Neural progenitor cell (in vitro differentiated cells): ENCODE results near the gene FYN.

Experiments
- EZH2 ChIP-seq: fragments of 200-600 bp; sonication (generic); IDR thresholded peaks from 2 replicates; pipeline ENCODE4 v1.6.1; 2017; ENCODE audit warnings: antibody characterized with exemption, mild to moderate bottlenecking, moderate library complexity
- TF ChIP-seq, protein P1 (sequence below): fragments of 200-600 bp; sonication (generic); IDR thresholded peaks from 2 replicates; pipeline ENCODE4 v1.5.1; 2017; ENCODE audit warnings: antibody characterized with exemption, mild to moderate bottlenecking

DNA sequence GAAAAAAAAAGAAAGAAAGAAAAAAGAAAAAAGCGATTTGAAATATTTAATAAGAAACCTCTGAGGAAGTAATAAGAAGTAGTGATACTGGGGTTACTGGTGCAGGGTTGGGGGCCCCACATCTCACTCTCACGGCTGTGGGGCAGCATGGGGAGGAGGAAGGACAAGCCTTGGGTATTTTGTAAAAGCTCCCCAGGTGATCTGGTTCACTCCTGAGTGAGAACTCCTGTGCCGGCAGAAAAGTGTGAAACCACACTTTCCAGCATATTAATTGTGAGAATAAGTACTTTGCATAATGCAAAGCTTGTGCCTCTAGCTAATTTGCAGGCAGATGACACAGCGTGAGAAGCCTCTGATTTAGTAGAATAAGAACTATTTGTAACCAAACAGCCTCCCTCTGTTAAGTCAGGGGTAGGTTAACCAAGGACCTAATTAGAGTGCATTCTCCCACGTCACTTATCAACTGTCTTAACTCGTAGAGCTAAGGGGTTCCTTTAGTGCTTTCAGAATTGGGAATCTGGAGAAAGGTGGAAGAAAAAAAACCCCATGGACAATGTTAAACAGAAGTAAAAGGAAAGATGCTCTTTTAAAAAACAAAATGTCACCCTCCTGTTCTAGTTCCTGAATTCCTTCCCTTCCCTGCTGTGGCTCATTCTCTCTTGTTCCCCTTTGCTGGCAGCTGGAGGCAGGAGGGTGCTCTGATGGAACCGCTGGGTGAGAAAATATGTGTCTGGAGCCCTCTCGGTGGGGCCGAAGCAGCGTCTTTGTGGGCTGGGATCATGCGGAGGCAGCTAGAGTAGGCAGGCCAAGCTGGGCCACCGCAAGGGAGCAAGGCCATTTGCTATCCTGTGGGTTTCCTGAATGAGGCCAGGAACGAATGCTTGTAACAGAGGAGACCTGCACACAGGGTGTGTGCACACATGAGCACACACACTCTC is 108.7 kb downstream of the FYN start:
- TF ChIP-seq, protein P1, sequence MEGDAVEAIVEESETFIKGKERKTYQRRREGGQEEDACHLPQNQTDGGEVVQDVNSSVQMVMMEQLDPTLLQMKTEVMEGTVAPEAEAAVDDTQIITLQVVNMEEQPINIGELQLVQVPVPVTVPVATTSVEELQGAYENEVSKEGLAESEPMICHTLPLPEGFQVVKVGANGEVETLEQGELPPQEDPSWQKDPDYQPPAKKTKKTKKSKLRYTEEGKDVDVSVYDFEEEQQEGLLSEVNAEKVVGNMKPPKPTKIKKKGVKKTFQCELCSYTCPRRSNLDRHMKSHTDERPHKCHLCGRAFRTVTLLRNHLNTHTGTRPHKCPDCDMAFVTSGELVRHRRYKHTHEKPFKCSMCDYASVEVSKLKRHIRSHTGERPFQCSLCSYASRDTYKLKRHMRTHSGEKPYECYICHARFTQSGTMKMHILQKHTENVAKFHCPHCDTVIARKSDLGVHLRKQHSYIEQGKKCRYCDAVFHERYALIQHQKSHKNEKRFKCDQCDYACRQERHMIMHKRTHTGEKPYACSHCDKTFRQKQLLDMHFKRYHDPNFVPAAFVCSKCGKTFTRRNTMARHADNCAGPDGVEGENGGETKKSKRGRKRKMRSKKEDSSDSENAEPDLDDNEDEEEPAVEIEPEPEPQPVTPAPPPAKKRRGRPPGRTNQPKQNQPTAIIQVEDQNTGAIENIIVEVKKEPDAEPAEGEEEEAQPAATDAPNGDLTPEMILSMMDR: no peak
- no peak for TF ChIP-seq EZH2
